HG03066 (cell line): ENCODE measurements around the gene PARD3B.

ENCODE experiments used
- ATAC-seq: cut with Tn5 transposase; IDR thresholded peaks from one replicate; pipeline ENCODE4 v1.9.1; 2021; ENCODE audit warnings: low read depth; ENCODE audit not compliant: unreplicated experiment

PARD3B gene

GRCh38 chr2:205509655-205510054 is 964.4 kb downstream of the PARD3B start:
- no peak for ATAC-seq

- no peak for ATAC-seq
Observed at GRCh38 chr2:205510345-205510744, 965.1 kb downstream of the PARD3B start.

- ATAC-seq: no peak
Observed at GRCh38 chr2:205511221-205511620, 965.9 kb downstream of the PARD3B start.

- ATAC-seq: no peak
Observed at GRCh38 chr2:205511641-205512040, 966.4 kb downstream of the PARD3B start.

GRCh38 chr2:205520311-205520710 is 975.0 kb downstream of the PARD3B start:
- no peak for ATAC-seq

- ATAC-seq: no peak
Observed at GRCh38 chr2:205524656-205525055, 979.4 kb downstream of the PARD3B start.

GRCh38 chr2:205527801-205528200 is 982.5 kb downstream of the PARD3B start:
- ATAC-seq: no peak

- no peak for ATAC-seq
Observed at GRCh38 chr2:205531072-205531471, 985.8 kb downstream of the PARD3B start.

GRCh38 chr2:205531489-205532148 is 986.3 kb downstream of the PARD3B start:
- ATAC-seq: no peak

GRCh38 chr2:205535001-205535400 is 989.7 kb downstream of the PARD3B start:
- ATAC-seq: no peak

GRCh38 chr2:205539603-205540002 is 994.3 kb downstream of the PARD3B start:
- no peak for ATAC-seq

- no peak for ATAC-seq
Observed at GRCh38 chr2:205540036-205540435, 994.8 kb downstream of the PARD3B start.

GRCh38 chr2:205543262-205543843 is 998.1 kb downstream of the PARD3B start:
- ATAC-seq: no peak

- no peak for ATAC-seq
Observed at GRCh38 chr2:205543937-205544702, 998.8 kb downstream of the PARD3B start.

GRCh38 chr2:205545971-205546816 is 1000.9 kb downstream of the PARD3B start:
- ATAC-seq: no peak

- no peak for ATAC-seq
Observed at GRCh38 chr2:205555566-205556230, 1010.4 kb downstream of the PARD3B start.

- no peak for ATAC-seq
Observed at GRCh38 chr2:205556357-205556756, 1011.1 kb downstream of the PARD3B start.

GRCh38 chr2:205556841-205557539 is 1011.7 kb downstream of the PARD3B start:
- no peak for ATAC-seq

- no peak for ATAC-seq
Observed at GRCh38 chr2:205557873-205558272, 1012.6 kb downstream of the PARD3B start.

- no peak for ATAC-seq
Observed at GRCh38 chr2:205561441-205561840, 1016.2 kb downstream of the PARD3B start.
